HG02981 (cell line): Measurements from ENCODE around the gene SIGLEC1.

ENCODE experiments used
- ATAC-seq: cut with Tn5 transposase; IDR thresholded peaks from one replicate; pipeline ENCODE4 v1.9.1; 2021; ENCODE audit warnings: mild to moderate bottlenecking, moderate library complexity; ENCODE audit not compliant: unreplicated experiment

The SIGLEC1 gene

DNA sequence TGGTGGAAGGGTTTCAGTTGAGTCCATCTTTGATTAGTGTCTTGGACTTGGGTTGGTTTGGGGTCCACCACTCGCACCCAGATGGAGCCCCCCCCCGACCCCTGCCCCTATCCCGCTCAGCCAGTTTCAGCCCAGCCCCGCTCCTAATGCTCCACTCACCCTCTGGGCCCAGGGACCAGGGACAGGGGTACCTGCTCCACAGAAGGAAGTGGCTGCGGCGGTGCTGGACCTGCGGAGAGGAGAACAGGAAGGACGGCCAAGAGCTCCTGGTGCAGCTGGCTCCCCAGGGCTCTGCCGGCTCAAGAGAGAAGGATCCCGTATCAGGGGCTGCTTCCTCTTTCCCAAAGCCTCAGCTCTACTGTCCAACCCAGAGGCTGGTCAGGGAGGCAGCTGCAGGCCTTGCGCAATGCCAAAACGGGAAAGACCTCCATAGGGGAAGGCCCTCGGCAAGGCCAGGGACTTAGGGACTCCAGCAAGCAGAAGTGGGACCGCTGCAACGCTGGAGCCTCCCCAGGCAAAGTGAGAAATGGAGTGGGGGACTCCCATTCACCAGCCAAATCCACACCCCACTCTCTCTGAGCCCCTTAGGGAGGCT is at the start of gene SIGLEC1:
Gene SIGLEC1 (minus strand): TSS at position 322 of the 595 bp plus-strand sequence. CDS start 5,472 bp downstream, outside the sequence.
- no peak for ATAC-seq

DNA sequence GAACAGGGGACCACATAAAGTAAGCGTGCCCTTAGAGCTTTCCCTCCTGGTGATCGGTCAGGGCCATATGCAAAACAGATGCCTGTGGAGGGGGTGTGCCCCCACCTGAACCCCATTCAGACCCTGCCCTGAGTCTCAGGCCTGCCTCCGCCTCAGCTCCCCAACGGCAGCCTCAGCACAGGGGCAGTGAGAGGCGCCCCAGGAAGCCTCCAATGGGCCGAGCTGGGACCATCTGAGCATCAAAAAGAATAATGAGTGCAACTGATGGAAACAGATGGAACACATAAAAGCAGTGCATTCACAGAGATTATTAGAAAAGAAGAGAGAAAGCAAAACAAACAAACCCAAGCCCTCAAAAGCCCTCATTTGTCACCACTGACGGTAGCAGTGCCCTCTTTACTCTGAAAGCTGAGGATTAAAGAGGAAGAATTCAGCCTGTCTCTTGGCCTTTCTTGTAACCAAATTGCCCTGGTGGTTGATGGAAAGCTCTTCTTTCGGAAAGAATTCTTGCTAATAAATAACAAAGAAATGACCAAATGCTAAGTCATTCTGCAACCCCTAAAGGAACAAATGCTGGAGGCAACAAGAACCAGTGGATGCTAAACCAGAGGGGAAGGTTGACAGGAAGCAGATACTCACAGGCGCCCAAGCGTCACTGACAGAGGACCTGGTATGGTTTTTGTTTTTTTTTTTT is 48.4 kb upstream of the SIGLEC1 start:
- ATAC-seq, result no peak

DNA sequence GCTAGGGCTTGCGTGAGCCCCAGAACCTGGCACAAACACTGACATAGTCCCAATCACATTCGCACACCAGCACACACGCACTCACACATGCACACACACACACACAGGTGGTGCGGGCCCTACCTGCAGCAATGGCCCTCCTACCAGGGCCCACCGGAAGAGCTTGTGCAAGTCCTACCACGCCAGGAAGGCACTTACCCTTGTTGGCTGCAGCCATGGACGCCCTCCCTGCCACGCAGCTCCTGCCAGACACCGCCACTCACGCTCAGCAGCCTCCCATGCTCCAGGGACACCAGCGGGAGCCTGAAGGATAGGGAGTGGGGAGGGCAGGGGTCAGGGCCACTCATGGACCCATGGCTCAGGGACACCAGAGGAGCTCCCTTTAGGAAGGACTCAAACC is 47.5 kb upstream of the SIGLEC1 start:
- ATAC-seq, result no peak

DNA sequence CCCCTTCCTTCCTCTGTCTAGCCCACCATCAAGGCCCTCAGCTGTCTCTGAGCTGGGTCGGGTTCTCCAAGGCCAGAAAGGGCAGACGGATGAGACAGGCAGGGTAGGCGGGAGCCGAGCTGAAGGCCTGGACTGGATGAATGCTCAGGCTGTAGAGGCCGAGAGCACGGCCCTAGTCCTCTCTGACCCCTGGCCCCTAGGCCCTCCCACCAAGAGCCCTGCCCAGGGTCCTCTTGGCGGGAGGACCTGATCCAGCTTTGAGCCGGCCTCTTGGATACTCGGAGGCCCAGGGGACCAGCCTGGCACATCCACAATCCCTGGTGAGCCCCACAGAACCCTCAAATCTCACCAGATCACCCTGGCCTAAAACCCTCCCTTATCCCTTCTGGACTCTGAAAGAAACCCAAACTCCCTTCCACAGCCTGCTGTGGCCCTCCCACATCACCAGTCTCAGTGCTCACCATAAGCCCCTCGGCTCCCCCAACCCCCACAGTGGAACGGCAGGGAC is 47.0 kb upstream of the SIGLEC1 start:
- ATAC-seq, result no peak

DNA sequence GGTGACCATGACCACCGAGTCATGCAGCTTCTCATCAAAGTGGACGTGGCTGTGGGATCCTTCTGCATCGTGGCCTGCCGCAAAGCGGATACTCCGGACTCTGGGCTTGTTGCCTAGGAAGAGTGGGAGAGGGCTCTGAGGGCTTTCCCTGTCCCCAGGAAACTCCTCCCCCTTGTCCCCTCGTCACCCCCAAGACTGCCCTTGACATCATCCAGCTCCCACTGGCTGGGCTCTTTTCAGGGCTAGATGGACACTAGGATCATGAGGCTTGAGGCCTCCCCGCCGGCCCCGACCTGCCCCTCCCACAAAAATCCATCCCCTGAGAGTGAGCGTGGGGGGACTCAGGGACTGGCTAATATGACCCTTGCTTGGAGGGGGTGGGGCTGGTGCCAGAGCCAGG is 46.2 kb upstream of the SIGLEC1 start:
- no peak for ATAC-seq

DNA sequence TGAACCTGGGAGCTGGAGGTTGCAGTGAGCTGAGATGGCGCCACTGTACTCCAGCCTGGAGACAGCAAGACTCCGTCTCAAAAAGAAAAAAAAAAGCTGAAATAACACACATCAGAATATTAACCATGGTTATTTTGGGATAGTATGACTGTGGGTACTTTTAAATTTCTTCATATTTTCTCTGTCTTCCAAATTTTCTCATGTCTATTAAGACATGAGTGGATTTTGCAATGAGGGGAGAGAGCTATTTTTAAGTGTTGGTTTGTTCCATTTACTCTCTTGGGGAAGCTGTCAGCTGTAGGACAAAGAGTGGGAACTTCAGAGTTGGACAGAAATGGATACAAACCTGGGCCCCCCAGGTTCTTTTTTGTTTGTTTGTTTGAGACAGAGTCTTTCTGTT is 44.9 kb upstream of the SIGLEC1 start:
- no peak for ATAC-seq

DNA sequence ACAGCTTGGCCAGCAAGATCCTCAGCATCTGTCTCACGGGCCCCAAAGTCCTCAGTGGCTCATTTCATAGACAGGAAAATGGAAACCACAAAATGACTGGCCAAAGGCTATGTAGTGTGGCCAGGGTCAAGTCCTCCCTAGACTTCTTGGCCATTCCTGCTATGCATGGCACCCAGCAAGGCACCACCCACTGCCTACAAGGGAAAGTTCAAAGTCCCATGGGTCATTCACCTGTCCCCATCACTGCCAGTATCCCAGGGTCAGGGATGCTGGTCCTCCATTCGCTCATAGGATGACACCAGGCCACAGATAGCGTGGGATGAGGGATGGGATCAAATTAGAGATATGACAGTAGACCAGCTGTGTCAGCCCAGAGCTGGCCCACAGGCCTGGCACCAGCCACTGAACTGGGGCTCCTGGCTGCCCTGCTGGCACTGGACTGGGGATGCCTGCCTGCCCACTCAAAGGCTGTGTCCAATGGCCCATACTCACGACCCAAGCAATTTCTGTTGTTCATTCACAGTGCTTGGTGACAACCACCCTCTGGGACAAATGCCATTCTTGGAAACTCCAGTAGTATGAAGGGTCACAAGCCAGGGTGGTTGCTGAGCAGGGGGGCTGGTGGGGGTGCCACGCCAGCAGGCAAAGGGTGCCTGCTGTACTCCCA is 43.5 kb upstream of the SIGLEC1 start:
- no peak for ATAC-seq

DNA sequence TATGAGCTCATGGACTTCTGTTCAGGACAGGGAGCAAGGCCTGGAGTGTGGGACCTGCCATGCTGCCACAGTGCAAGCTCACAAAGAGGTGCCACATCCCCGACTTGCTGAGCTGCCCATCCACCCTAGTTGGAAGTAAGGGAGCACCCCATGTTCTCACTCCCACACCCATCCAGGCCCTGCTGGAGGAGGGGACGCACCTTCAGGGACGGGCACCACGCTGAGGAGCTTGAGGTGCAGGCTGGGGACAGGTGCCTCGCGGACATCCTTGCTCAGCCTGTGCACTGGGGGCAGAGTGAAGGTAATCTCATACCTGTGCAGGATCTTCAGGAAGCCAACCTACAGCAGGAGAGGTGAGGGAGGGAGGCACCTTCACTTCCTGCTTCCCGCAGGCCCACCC is 42.9 kb upstream of the SIGLEC1 start:
- ATAC-seq, result no peak

DNA sequence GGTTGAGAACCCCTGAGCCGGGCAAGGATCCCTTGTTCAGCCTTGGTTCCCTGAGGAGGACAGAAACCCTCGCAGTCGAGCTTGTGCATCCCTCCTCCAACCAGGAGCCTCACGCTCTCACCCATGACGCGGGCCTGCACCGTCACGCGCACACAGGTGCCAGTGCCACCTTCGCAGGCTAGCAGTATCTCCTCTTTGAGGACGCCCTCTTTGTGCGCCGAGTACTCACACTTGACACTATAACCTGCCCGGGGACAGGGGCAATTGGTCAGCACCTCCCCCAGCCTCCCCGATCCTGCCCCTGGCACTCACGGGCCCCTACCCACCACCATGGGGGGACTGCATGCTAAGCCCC is 41.9 kb upstream of the SIGLEC1 start:
- no peak for ATAC-seq

DNA sequence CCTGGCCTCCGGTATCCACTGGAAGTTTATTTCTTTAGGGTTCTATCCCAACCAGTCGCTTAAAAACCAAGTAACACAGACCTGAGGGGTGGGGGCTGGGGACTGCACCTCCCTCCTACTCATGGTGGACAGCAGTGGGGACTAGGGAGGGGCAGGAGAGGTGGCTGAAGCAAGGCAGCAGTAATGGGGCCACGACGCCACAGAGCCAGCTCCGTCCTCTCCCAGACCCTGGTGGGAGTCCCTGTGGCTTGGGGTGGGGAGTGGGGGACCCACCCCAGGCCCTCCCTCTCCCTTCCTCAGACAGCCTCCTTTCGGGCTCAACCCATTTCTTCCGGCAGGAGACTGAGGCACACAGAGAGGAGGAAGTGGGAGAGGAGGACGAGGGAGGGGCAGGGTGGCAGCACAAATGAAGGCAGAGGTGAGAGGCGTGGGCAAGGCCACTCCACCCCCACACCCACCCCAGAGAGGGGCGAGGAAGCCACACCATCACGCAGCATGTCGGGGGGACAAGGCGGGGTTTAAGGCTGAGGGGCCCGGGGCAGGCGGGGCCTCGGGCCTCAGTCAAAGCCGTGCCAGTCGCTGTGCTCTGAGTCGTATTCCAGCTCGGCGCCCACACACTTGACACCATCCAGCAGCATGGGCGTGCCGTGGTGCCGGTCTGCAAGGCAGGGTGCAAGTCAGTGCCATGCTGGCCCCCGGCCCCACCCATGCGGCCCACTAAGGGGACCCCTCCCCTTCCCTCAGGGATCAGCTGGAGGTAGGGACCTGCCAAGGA is 41.3 kb upstream of the SIGLEC1 start:
- no peak for ATAC-seq

DNA sequence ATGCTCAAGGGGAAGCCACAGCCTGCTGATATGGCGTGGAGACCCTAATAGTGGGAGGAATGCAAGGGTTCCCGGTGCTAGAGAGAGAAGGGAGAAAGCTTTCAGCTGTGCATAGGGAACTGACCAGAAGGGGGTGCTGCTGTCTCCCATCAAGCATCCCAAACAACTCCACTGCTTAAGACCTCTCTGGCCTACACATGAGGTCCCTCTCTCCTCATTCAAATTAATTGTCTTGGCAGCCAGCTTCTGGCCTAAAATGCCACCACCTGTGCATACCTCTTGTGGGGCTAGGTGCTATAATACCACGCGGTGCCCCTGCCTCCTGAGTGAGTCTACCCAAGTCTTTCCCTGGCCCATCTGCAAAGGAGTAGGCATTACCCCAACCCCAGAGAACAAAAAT is 40.7 kb upstream of the SIGLEC1 start:
- no peak for ATAC-seq

DNA sequence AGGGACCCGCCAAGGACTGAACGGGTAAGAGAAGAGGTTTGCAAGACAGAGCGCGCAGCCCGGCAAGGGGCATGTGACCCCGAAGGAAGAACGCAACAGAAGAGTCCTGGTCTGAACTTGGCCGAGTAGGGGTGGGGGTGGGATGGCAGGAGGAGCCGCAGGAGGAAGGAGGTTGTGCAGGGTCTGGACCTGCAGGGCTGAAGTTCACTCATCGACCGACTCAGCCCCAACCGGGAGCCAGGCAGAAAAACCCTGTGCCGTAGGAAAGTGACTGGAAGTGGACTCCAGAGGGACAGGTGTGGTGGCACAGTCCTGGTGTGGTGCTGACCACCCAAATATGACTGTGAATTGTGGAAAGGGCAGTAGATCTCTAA is 40.0 kb upstream of the SIGLEC1 start:
- ATAC-seq, result no peak

DNA sequence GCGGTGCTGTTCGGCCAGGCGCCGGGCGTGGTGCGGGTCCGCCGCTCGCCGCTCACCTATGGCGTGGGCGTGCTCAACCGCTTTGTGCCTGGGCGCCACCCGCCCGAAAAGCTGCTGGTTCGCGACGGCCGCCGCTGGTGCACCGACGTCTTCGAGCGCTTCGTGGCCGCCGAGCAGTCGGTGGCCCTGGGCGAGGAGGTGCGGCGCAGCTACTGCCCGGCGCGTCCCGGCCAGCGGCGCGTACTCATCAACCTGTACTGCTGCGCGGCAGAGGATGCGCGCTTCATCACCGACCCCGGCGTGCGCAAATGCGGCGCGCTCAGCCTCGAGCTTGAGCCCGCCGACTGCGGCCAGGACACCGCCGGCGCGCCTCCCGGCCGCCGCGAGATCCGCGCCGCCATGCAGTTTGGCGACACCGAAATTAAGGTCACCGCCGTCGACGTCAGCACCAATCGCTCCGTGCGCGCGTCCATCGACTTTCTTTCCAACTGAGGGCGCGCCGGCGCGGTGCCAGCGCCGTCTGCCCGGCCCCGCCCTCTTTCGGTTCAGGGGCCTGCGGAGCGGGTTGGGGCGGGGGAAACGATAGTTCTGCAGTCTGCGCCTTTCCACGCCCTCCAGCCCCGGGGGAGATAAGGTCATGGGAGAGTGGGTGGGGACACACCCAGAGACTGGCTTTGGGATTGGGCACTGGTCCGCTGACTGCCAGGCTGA is 39.4 kb upstream of the SIGLEC1 start:
- ATAC-seq, result no peak

DNA sequence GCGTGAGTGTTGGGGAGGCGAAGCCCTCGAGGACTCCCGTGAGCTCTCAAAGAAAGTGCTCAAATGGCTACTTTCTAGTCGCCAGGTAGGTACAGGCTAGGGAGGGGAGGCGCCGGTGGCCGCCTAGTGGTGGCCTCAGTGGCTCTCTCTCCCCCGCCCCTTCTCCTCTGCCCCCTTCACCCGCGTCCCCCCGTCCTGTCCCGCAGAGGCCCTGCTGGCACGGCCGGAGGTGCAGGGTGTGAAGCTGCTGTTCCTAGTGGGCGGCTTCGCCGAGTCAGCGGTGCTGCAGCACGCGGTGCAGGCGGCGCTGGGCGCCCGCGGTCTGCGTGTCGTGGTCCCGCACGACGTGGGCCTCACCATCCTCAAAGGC is 38.9 kb upstream of the SIGLEC1 start:
- ATAC-seq, result no peak

DNA sequence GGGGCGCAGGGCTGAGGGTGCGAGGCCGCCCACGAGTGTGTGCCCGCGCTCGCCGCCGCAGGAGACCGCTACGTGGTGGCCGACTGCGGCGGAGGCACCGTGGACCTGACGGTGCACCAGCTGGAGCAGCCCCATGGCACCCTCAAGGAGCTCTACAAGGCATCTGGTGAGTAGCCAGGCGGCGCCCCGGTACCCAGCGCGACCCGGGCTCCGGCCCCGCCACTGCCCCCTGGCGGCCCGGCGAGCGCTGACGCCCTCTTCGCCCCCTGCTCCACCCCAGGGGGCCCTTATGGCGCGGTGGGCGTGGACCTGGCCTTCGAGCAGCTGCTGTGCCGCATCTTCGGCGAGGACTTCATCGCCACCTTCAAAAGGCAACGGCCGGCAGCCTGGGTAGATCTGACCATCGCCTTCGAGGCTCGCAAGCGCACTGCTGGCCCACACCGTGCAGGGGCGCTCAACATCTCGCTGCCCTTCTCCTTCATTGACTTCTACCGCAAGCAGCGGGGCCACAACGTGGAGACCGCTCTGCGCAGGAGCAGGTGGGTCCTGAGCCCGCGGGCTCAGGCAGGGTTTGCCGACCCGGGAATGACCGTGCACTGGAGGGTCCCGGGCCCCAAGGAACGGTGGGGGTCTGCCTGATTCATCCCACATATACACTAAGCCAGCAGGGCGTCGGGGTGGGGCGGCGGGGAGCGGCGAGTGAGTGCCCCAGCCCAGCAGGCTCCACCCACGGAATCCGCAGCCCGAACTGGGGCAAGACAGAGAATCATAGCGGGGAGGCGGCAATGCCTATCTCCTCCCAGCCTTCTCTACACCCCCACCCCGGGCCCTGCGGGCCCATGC is 37.5 kb upstream of the SIGLEC1 start:
- no peak for ATAC-seq

DNA sequence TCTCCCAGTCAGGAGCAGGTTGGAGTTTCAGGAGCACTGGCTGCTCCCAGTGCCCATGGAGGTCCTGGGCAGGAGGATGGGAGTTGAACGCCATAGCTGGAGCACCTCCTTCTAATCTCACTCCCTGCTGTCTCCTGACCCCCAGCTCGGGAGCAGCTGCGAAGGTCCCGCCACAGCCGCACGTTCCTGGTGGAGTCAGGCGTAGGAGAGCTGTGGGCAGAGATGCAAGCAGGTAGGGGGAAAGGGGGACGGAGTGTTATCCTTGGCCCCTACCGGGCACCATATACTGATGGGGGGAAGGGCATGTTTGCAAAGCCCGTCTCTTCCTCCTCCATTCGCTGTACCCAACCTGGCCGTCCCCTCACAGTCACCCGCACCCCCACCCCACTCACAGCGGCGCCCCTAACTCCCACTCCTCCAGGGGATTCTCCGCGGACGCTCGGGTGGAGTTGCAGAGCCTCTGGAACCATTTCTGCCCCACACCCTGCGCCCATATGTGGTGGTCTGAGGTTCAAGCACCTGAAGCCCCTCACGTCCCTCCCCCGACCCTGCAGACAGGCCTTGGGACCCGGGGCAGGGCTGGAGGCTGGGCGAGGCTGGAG is 36.8 kb upstream of the SIGLEC1 start:
- no peak for ATAC-seq

DNA sequence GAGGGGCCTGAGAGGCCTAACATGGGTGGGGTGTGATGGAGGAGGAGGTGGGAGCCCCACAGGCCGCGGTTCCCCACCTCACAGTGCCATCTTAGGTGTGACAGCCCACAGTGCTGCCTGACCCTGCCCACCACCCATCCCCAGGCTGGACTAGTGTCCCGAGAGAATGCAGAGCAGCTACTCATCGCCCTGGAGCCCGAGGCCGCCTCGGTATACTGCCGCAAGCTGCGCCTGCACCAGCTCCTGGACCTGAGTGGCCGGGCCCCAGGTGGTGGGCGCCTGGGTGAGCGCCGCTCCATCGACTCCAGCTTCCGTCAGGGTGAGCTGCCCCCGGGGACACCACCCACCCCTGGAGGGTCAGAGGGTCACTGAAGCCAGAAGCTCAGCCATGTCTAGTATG is 35.7 kb upstream of the SIGLEC1 start:
- no peak for ATAC-seq

DNA sequence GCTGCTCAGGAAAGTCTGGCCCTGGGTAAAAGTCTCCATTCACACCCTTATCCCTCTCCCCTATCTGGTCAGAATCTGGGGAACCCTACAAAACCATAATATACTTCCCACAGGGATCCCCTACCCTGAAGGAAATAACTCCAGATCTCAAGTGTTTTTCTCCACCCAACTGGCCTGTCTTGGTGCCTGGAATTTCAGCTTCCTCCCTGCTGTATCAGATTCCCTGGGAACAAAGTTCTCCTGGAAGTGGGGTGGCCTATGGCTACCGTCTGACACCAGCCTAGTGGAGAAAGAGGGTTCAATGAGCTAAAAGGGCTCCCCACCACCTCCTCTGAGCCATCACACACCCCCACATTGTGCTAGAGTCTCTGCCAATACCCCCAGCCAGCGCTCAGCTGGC is 35.1 kb upstream of the SIGLEC1 start:
- ATAC-seq, result no peak

DNA sequence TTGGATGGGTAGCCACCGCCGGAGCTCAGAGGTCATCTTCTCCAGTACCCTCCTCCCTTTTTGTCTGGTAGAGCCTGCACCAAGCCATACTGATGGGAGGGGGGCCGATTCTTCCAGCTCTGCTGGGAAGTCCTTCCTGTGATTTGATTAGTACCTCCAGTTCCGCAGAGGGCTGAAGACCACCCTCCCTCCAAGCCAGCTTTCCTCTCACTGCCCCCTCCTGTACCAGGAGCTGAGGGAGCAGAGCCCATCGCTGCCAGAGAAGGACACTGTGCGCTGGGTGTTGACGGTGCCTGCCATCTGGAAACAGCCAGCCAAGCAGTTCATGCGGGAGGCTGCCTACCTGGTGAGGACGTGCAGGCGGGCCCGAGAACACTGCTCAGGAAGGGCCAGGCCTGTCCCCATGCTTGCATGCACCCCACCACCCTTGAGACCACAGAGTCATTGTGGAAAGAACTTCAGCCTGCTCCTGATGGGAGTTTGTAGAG is 33.3 kb upstream of the SIGLEC1 start:
- no peak for ATAC-seq
